Measurements from ENCODE around the gene YBEY. TPM values are rescaled to one million over a fixed set of nuclear protein-coding genes. Genes with fewer than 3 reads are reported as not detected.
"Not testable (repeated sequence)": the region's sequence is repeated elsewhere in the genome, so short reads cannot be mapped to it uniquely, and the experiment has no call there.

YBEY gene, protein sequence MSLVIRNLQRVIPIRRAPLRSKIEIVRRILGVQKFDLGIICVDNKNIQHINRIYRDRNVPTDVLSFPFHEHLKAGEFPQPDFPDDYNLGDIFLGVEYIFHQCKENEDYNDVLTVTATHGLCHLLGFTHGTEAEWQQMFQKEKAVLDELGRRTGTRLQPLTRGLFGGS
- 10 to 100 TPM; 10.7 to 22.6 (median 14.9) TPM for total RNA-seq
- polyA plus RNA-seq = 10 to 100 TPM; 16.4 to 27.9 TPM
- long read RNA-seq, donor 1, transcript YBEY-206 (5 exons, 744 nt) = major isoform, 5 of 13 reads
- long read RNA-seq, donor 1, partial matches to known transcripts = 4 of 13 reads
- long read RNA-seq, donor 1, other reads (novel, unspliced or antisense) = 4 of 13 reads
- long read RNA-seq, donor 2, partial matches to known transcripts = 10 of 14 reads
- long read RNA-seq, donor 2, other reads (novel, unspliced or antisense) = 0 of 14 reads
- long read RNA-seq, donor 3, partial matches to known transcripts = 7 of 12 reads
- long read RNA-seq, donor 3, other reads (novel, unspliced or antisense) = 1 of 12 reads

DNA sequence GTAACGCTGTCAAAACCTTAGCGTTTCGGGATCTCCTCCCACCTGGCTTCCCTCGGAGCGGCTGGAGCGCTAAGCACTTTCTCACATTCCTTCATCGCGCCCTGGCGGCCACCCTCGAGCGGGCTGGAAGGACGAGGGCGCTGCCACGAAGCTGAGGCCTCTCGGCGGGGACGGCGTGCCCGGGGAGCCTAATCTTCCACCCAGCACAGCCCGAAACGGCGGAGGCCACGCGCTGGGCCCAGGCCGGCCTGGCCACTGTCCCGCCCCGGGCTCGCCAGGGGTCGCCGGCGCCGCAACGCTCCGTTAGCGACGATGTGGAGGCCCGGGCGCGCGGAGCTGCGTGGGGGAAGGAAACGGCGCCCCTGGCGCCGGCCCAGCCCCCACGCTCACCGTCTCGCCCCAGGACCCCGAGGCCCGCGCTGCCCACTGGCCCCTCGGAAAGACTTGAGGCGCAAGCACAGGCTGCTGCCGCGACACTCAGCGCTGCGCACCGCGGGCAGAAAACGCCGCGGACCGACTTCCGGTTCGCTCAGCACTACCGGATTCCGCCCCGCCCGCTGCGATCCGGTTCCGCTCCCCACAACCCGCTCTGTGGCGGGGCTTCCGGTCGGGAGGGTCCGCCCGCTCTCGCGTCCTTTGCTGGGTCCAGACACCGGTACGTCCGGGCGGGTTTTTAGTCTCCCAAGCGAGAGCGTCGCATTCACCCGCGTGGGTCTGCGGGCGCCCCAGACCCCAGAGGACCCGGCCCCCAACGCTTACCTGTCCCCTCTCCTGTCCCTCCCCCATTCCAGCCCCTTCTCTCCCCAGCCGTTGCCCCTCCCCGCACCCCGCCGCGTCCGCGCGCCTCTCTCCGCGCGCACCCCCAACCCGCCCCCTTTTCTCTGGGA, at the start of gene YBEY:
TSS of gene YBEY (plus strand) at position 582 of the 887 bp plus-strand sequence. CDS start 572 bp downstream, outside the sequence.
- TF ChIP-seq POLR2A (IDR thresholded peaks at IDR 0.05) = peak; percentile 66
- no peak for TF ChIP-seq EP300 (IDR thresholded peaks at IDR 0.05)
- TF ChIP-seq, protein P1, sequence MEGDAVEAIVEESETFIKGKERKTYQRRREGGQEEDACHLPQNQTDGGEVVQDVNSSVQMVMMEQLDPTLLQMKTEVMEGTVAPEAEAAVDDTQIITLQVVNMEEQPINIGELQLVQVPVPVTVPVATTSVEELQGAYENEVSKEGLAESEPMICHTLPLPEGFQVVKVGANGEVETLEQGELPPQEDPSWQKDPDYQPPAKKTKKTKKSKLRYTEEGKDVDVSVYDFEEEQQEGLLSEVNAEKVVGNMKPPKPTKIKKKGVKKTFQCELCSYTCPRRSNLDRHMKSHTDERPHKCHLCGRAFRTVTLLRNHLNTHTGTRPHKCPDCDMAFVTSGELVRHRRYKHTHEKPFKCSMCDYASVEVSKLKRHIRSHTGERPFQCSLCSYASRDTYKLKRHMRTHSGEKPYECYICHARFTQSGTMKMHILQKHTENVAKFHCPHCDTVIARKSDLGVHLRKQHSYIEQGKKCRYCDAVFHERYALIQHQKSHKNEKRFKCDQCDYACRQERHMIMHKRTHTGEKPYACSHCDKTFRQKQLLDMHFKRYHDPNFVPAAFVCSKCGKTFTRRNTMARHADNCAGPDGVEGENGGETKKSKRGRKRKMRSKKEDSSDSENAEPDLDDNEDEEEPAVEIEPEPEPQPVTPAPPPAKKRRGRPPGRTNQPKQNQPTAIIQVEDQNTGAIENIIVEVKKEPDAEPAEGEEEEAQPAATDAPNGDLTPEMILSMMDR (IDR thresholded peaks at IDR 0.05) = peak in 2 of 3 donors; percentile 27 to 54
- 0 to 1% (median 1%) methylated on average over 72 to 105 of the region's 105 CpGs for WGBS, 3 donors
- Histone ChIP-seq H3K27me3 (no peaks in the 10 kb centered on the region), H3K4me1 (ENCODE audit: insufficient read depth) (peaks cover 17% of the 10 kb centered on the region), H3K27ac (peak within 1 kb of the TSS; percentile 76 to 93), H3K4me3 (peak within 1 kb of the TSS; percentile 93), H3K9me3 (no peaks in the 10 kb centered on the region), H3K36me3 (no peaks in the 10 kb centered on the region)
- peak; percentile 86 to 93 (median 87) for DNase-seq
- intact Hi-C loops (cut with DNase I) = loop anchor here in 2 of 4 donors (5.0 to 10.0 kb wide), 2 partner anchors 61 to 134 kb away; partner anchors contain the start of gene LSS (in 1 of the 2)

DNA sequence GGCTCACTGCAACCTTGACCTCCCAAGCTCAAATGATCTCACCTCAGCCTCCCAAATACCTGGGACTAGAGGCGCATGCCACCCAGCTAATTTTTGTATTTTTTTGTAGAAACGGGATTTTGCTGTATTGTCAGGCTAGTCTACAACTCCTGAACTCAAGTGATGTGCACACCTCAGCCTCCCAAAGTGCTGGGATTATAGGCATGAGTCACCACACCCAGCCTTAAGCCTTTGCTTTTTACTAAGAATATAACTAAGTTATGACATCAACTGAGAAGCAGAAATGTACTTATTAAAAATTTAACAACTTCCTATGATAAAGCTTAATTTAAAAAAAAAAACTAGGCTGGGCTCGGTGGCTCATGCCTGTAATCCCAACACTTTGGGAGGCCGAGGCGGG, 48.7 kb upstream of the YBEY start:
- WGBS, 3 donors = 87 to 92% (median 92%) methylated on average over 5 of the region's 5 CpGs
- H3K27ac ChIP-seq = no peak overlapping the region
- H3K4me3 ChIP-seq = no peak overlapping the region
- TF ChIP-seq, protein P1 (IDR thresholded peaks at IDR 0.05) = no peak
- TF ChIP-seq EP300 (IDR thresholded peaks at IDR 0.05) = no peak
- TF ChIP-seq POLR2A (IDR thresholded peaks at IDR 0.05) = no peak
- H3K36me3 ChIP-seq = no peaks in the 10 kb centered on the region
- DNase-seq = no peak
- H3K27me3 ChIP-seq = no peaks in the 10 kb centered on the region
- intact Hi-C loops (cut with DNase I) = no loop called here
- no peaks in the 10 kb centered on the region for H3K9me3 ChIP-seq
- no peaks in the 10 kb centered on the region for H3K4me1 ChIP-seq (ENCODE audit: insufficient read depth)

DNA sequence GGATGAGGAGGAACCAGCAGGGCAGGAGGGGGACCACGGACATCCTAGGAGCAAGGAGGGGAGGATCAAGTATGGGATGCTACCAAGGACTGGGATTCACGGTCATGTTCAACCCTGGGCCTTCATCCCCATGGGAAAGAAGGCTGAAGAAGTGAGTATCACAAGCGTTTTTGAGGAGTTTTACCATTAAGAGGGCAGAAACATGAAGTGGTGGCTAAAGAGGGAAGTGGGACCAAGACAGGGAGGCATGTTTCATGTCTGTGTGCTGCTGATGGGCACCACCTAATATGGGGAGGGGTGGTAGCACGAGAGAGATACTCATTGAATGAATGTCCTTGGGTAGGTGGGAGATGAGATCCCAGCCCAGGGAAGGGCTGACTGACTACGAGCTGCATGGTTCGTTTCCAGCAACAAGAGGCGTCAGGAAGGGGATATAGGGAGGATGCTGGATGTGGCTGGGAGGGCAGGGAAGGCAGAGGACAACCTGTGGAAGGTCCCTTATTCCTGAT, 46.3 kb upstream of the YBEY start:
- Histone ChIP-seq H3K36me3 (no peaks in the 10 kb centered on the region), H3K27ac (no peak overlapping the region), H3K27me3 (no peaks in the 10 kb centered on the region), H3K4me3 (no peak overlapping the region), H3K9me3 (no peaks in the 10 kb centered on the region), H3K4me1 (ENCODE audit: insufficient read depth) (no peaks in the 10 kb centered on the region)
- TF ChIP-seq POLR2A (IDR thresholded peaks at IDR 0.05) = no peak
- no peak for TF ChIP-seq EP300 (IDR thresholded peaks at IDR 0.05)
- TF ChIP-seq, protein P1 (IDR thresholded peaks at IDR 0.05) = no peak
- WGBS, 3 donors = 84 to 88% (median 87%) methylated on average over 7 of the region's 7 CpGs
- intact Hi-C loops (cut with DNase I) = no loop called here
- no peak for DNase-seq

DNA sequence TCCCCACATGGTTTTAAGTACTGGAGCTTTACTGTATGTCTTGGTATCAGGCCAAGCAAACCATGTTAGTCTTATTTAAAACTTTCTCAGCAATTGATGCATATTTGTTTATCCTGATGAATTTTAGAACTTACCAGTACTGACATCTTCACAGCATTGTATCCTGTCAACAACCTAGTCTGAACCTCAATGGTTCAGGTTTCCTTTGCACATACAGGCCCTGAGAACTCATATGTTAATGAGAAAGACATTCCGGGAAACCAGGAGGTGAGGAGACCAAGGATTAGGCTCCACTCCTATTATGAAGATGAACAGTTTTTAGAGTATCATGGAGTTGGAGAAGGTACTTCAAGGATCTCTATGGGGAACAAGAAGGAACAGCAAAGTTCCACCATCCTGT, 44.6 kb upstream of the YBEY start:
- H3K27me3 ChIP-seq; H3K27ac ChIP-seq; intact Hi-C loops (cut with DNase I); H3K9me3 ChIP-seq; H3K36me3 ChIP-seq; DNase-seq; H3K4me3 ChIP-seq; H3K4me1 ChIP-seq (ENCODE audit: insufficient read depth): not testable (repeated sequence)
- 38 to 94% (median 91%) methylated on average over 1 of the region's 1 CpG for WGBS, 3 donors

All from ovary (tissue), 10 donors.